Ovary (tissue), 9 donors: ENCODE results near the gene ASIP. TPM values are rescaled to one million over a fixed set of nuclear protein-coding genes. Genes with fewer than 3 reads are reported as not detected.

Source experiments
- DNase-seq, 5 donors: peaks; one replicate each; pipeline ENCODE4 v3.0.0-alpha.2; 2019 to 2020
- H3K27ac ChIP-seq, 2 donors: fragments of 200-600 bp; one replicate each; pipeline versions ENCODE4 v1.5.1 to v1.8.0; 2019 to 2022
- H3K27me3 ChIP-seq: fragments of 200-600 bp; one replicate; pipeline ENCODE4 v1.8.0; 2022
- H3K36me3 ChIP-seq: fragments of 200-600 bp; sonication (generic); one replicate; pipeline ENCODE4 v1.5.1; 2019
- H3K4me1 ChIP-seq: one replicate; pipeline ENCODE4 v1.8.1; 2013; ENCODE audit warnings: mild to moderate bottlenecking, moderate library complexity; ENCODE audit not compliant: insufficient read depth
- H3K4me3 ChIP-seq: fragments of 200-600 bp; sonication (generic); one replicate; pipeline ENCODE4 v1.5.1; 2017
- H3K9me3 ChIP-seq, 2 donors: fragments of 200-600 bp in 1 of 2; sonication (generic) in 1 of 2; one replicate each; pipeline versions ENCODE4 v1.5.1 to v1.8.1; 2013 to 2019; ENCODE audit warnings: mild to moderate bottlenecking in 1 of 2, moderate library complexity in 1 of 2
- EP300 ChIP-seq: sonication (generic); formaldehyde crosslinking; IDR thresholded peaks from one replicate; pipeline ENCODE4 v1.6.1; 2017; ENCODE audit warnings: antibody characterized with exemption
- POLR2A ChIP-seq: fragments of 450-650 bp; IDR thresholded peaks from one replicate; pipeline ENCODE4 v1.6.1; 2017; ENCODE audit warnings: antibody characterized with exemption, mild to moderate bottlenecking, moderate library complexity
- WGBS, 3 donors: extraction: QIAGEN DNeasy Blood & Tissue Kit in 1 of 3; methylation state at CpG; one replicate each; pipeline versions ENCODE4 v1.1.5 to v1.1.7; 2013 to 2017; 5-methylcytosine and 5-hydroxymethylcytosine counted together
- intact Hi-C, 4 donors: fragments of 100-400 bp; cut with DNase I; formaldehyde crosslinking; loops; one replicate each; pipeline versions ENCODE4 v1.11.0 to v1.15.1; 2022 to 2023
- polyA plus RNA-seq, 2 donors: library from polyadenylated mRNA; stranded (reverse); fragments of 200-250 nt in 1 of 2; fragments of 350-450 nt in 1 of 2; fragmentation: Illumina TruSeq in 1 of 2; extraction: RNeasy Lipid Tissue Mini Kit (QIAGEN cat#74804) in 1 of 2; gene quantifications; one replicate each; pipeline ENCODE4 v1.2.3, GENCODE V29; 2013 to 2014
- total RNA-seq, 7 donors: library from RNA; depleted of rRNA in 2 of 7; stranded (reverse); fragments of >200 nt in 2 of 7; fragmentation: NEBNext Ultra II Directional in 3 of 7; extraction: Animal tissue kit (Norgen Biotek cat#: 25700) in 3 of 7; gene quantifications; one replicate each; pipeline versions ENCODE4 v1.1.0 to v1.2.4, GENCODE V29; 2016 to 2023
- TF ChIP-seq, protein P1 (sequence below), 3 donors: fragments of 450-650 bp in 2 of 3; fragments of 200-600 bp in 1 of 3; IDR thresholded peaks; one replicate each; pipeline versions ENCODE4 v1.5.1 to v1.8.0; 2016 to 2022; ENCODE audit warnings: antibody characterized with exemption in 3 of 3, mild to moderate bottlenecking in 1 of 3
- donor health status: DM: no; HTN: no; CAD: no; lungs with moderate emphysema.
- donor health status: DM: no; HTN: no; CAD: no.
- donor health status: Bipolar disorder and iron deficiency.
- donor health status: DM: yes; HTN: yes; CAD: no.
- donor health status: DM: no; HTN: no; CAD: no.
- donor health status: DM: yes; HTN: yes; CAD: no.

ASIP gene
- total and polyA plus RNA-seq, 9 donors: 0.37 to 57.1 (median 22.5) TPM

GRCh38 chr20:34300256-34300806 is 59.1 kb downstream of the ASIP start:
- H3K4me3 ChIP-seq: no peak overlapping the region
- no peaks in the 10 kb centered on the region for H3K36me3 ChIP-seq
- no peaks in the 10 kb centered on the region for H3K9me3 ChIP-seq
- intact Hi-C loops: no loop called here
- H3K4me1 ChIP-seq: peaks cover 6% of the 10 kb centered on the region
- WGBS, 3 donors: 85 to 97% (median 91%) methylated on average over 3 of the region's 3 CpGs
- no peak for DNase-seq
- TF ChIP-seq, protein P1, sequence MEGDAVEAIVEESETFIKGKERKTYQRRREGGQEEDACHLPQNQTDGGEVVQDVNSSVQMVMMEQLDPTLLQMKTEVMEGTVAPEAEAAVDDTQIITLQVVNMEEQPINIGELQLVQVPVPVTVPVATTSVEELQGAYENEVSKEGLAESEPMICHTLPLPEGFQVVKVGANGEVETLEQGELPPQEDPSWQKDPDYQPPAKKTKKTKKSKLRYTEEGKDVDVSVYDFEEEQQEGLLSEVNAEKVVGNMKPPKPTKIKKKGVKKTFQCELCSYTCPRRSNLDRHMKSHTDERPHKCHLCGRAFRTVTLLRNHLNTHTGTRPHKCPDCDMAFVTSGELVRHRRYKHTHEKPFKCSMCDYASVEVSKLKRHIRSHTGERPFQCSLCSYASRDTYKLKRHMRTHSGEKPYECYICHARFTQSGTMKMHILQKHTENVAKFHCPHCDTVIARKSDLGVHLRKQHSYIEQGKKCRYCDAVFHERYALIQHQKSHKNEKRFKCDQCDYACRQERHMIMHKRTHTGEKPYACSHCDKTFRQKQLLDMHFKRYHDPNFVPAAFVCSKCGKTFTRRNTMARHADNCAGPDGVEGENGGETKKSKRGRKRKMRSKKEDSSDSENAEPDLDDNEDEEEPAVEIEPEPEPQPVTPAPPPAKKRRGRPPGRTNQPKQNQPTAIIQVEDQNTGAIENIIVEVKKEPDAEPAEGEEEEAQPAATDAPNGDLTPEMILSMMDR (IDR thresholded peaks at IDR 0.05): no peak
- no peak for TF ChIP-seq EP300
- TF ChIP-seq POLR2A: no peak
- no peaks in the 10 kb centered on the region for H3K27me3 ChIP-seq
- H3K27ac ChIP-seq: no peak overlapping the region

GRCh38 chr20:34300809-34301586 is 59.8 kb downstream of the ASIP start:
- H3K36me3 ChIP-seq: no peaks in the 10 kb centered on the region
- 59 to 64% (median 61%) methylated on average over 7 of the region's 7 CpGs for WGBS, 3 donors
- no peaks in the 10 kb centered on the region for H3K9me3 ChIP-seq
- H3K4me1 ChIP-seq: peaks cover 6% of the 10 kb centered on the region
- H3K27me3 ChIP-seq: no peaks in the 10 kb centered on the region
- TF ChIP-seq POLR2A (no peak), EP300 (no peak)
- TF ChIP-seq, protein P1 (IDR thresholded peaks at IDR 0.05): no peak
- H3K4me3 ChIP-seq: no peak overlapping the region
- H3K27ac ChIP-seq: no peak overlapping the region
- DNase-seq: no peak
- intact Hi-C loops: no loop called here

DNA sequence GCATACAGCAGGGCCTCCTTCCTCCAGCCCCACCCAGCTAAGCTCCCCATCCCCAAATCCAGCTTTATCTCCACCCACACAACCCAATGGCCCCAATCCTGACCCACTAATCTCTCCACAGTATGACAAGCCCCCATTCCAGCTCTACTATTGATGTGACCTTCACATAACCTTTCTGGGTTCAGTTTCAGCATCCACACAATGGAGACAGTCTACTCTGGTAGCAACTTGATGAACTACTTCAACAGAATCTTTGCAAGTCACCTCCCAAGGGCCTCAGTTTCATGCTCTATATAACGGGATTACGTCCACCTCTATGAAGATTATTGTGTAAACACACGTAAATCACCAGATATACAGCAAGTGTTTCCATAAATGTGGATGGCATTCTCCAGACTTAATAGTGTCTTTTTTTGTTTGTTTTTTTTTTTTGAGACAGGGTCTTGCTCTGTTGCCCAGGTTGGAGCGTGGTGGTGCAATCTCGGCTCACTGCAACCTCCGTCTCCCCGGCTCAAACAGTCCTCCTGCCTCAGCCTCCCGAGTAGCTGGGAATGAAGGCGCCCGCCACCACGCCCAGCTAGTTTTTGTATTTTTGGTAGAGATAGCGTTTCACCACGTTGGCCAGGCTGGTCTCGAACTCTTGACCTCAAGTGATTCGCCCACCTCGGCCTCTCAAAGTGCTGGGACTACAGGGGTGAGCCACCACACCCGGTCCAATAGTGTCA is 60.5 kb downstream of the ASIP start:
- Histone ChIP-seq H3K4me3 (no peak overlapping the region), H3K9me3 (no peaks in the 10 kb centered on the region), H3K4me1 (peaks cover 6% of the 10 kb centered on the region), H3K27ac (no peak overlapping the region), H3K27me3 (no peaks in the 10 kb centered on the region), H3K36me3 (no peaks in the 10 kb centered on the region)
- peak in 2 of 5 donors; percentile 36 to 43 for DNase-seq
- intact Hi-C loops: no loop called here
- TF ChIP-seq EP300 (no peak), POLR2A (no peak)
- TF ChIP-seq, protein P1 (IDR thresholded peaks at IDR 0.05): no peak
- WGBS, 3 donors: 83 to 85% (median 84%) methylated on average over 17 of the region's 17 CpGs

DNA sequence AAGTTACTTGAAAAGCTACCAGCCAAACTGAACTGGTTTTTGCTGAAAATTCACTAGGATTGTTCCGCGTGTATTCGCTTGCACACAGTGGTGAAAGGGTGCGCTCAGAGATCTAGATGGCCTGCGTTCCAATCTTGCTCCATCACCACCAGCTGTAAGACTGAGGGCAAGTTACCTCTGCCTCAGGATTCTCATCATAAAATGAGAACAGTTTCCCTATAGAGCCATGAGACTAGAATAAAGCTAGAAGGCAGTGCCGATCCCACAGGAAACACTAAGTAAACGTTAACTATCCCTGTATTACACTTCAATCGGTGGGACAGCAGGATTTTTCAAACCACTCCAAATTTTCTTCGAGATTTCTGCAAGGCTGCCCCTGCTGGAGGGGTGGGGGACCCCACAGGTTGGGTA is 61.1 kb downstream of the ASIP start:
- Histone ChIP-seq H3K9me3 (no peaks in the 10 kb centered on the region), H3K4me1 (peaks cover 6% of the 10 kb centered on the region), H3K36me3 (no peaks in the 10 kb centered on the region), H3K27ac (peak overlapping the region; percentile 35 to 90), H3K27me3 (no peaks in the 10 kb centered on the region), H3K4me3 (peak overlapping the region; percentile 88)
- DNase-seq: no peak
- WGBS, 3 donors: 22 to 29% (median 28%) methylated on average over 9 of the region's 9 CpGs
- intact Hi-C loops: no loop called here
- no peak for TF ChIP-seq EP300
- TF ChIP-seq, protein P1 (IDR thresholded peaks at IDR 0.05): peak in 1 of 3 donors; percentile 25
